A549 (cell line): Measurements from ENCODE around the gene UAP1. TPM values are rescaled to one million over a fixed set of nuclear protein-coding genes. Genes with fewer than 3 reads are reported as not detected.

Experiments used
- ATAC-seq, 2 experiments: fragments of 200-7000 bp in 1 of 2; fragments of >200 bp in 1 of 2; cut with Nextera tagmentation in 1 of 2; cut with Tn5 transposase in 1 of 2; 3 replicates each; pipeline versions ENCODE4 v1.8.0 to v1.9.1; 2018 to 2020; ENCODE audit warnings: mild to moderate bottlenecking in 1 of 2, moderate library complexity in 1 of 2
- CTCF ChIA-PET: fragments of 300-600 bp; sonication (Branson Sonifier 250); formaldehyde crosslinking; extraction: SDS; loops from one replicate; lab custom pipeline; 2021; ENCODE audit warnings: antibody characterized with exemption, inconsistent platforms; lab: Yijun Ruan, JAX
- POLR2A ChIA-PET: fragments of 350-600 bp; formaldehyde crosslinking; extraction: SDS; loops from one replicate; lab custom pipeline; 2021; ENCODE audit warnings: antibody characterized with exemption, inconsistent platforms; lab: Yijun Ruan, JAX
- DNase-seq, 2 experiments: peaks; one replicate each; pipeline versions ENCODE4 v3.0.0 to v3.0.0-alpha.2; 2011 to 2016; ENCODE audit warnings: low read depth in 1 of 2, low spot score in 1 of 2
- FAIRE-seq: peaks from 2 replicates; lab custom pipeline; 2011; peaks lifted over from hg19 to GRCh38; lab: Jason Lieb, UNC
- H3K27ac ChIP-seq, 2 experiments: fragments of >200 bp; sonication (Bioruptor Twin); formaldehyde crosslinking; 3 replicates each; pipeline ENCODE4 v1.5.1; 2016 to 2017
- H3K4me1 ChIP-seq: fragments of >200 bp; sonication (Bioruptor Twin); formaldehyde crosslinking; 3 replicates; pipeline ENCODE4 v1.6.1; 2016
- H3K4me2 ChIP-seq: fragments of >200 bp; sonication (Bioruptor Twin); formaldehyde crosslinking; 3 replicates; pipeline ENCODE4 v1.6.1; 2016
- H3K4me3 ChIP-seq: fragments of >200 bp; sonication (Bioruptor Twin); formaldehyde crosslinking; 3 replicates; pipeline ENCODE4 v1.5.1; 2016
- H3K9me3 ChIP-seq: fragments of >200 bp; sonication (Bioruptor Twin); formaldehyde crosslinking; 3 replicates; pipeline ENCODE4 v1.6.1; 2016
- CBX2 ChIP-seq: fragments of 200-600 bp; sonication (generic); IDR thresholded peaks from 2 replicates; pipeline ENCODE4 v1.6.1; 2016; ENCODE audit warnings: low read depth, mild to moderate bottlenecking, borderline replicate concordance
- CEBPB ChIP-seq, 2 experiments: fragments of >200 bp in 1 of 2; sonication (Bioruptor Twin) in 1 of 2; formaldehyde crosslinking in 1 of 2; IDR thresholded peaks; 2 replicates each; pipeline ENCODE4 v1.6.1; 2012 to 2016
- CHD2 ChIP-seq: fragments of 150-350 bp; IDR thresholded peaks from 2 replicates; pipeline ENCODE4 v1.6.1; 2014; ENCODE audit warnings: low read length; ENCODE audit not compliant: partially characterized antibody
- CHD4 ChIP-seq: fragments of 200-600 bp; sonication (generic); IDR thresholded peaks from 2 replicates; pipeline ENCODE4 v1.6.1; 2016; ENCODE audit warnings: antibody characterized with exemption, mild to moderate bottlenecking, borderline replicate concordance
- EHMT2 ChIP-seq: fragments of 200-600 bp; sonication (generic); IDR thresholded peaks from 2 replicates; pipeline ENCODE4 v1.6.1; 2016; ENCODE audit warnings: antibody characterized with exemption, low read depth, mild to moderate bottlenecking, moderate library complexity
- EP300 ChIP-seq, 2 experiments: fragments of >200 bp; sonication (Bioruptor Twin); formaldehyde crosslinking; IDR thresholded peaks; 2 replicates in 1 of 2; 3 replicates in 1 of 2; pipeline ENCODE4 v1.6.1; 2016 to 2017
- FOSB ChIP-seq: fragments of 250-450 bp; sonication (Bioruptor Pico); IDR thresholded peaks from 2 replicates; pipeline ENCODE4 v1.5.0; 2020; ENCODE audit warnings: mild to moderate bottlenecking, moderate library complexity
- FOSL2 ChIP-seq, 2 experiments: fragments of 450-650 bp in 1 of 2; fragments of >200 bp in 1 of 2; sonication (Bioruptor Twin) in 1 of 2; formaldehyde crosslinking; IDR thresholded peaks; 2 replicates each; pipeline versions ENCODE4 v1.5.0 to v1.6.1; 2016 to 2020; ENCODE audit warnings: mild to moderate bottlenecking in 1 of 2, moderate library complexity in 1 of 2
- FOXS1 ChIP-seq: fragments of 250-450 bp; sonication (Bioruptor Pico); IDR thresholded peaks from 2 replicates; pipeline ENCODE4 v1.5.0; 2020; ENCODE audit warnings: mild to moderate bottlenecking, moderate library complexity
- GATA3 ChIP-seq: IDR thresholded peaks from 2 replicates; pipeline ENCODE4 v1.6.1; 2012; ENCODE audit warnings: borderline replicate concordance
- HDAC2 ChIP-seq: fragments of 200-600 bp; sonication (generic); IDR thresholded peaks from 2 replicates; pipeline ENCODE4 v1.6.1; 2016
- HOXB13 ChIP-seq: fragments of 250-450 bp; sonication (Bioruptor Pico); IDR thresholded peaks from 2 replicates; pipeline ENCODE4 v1.5.0; 2020; ENCODE audit warnings: low read depth, mild to moderate bottlenecking, moderate library complexity
- HOXB5 ChIP-seq: fragments of 250-450 bp; sonication (Bioruptor Pico); IDR thresholded peaks from 2 replicates; pipeline ENCODE4 v1.5.0; 2020; ENCODE audit warnings: mild to moderate bottlenecking, moderate library complexity
- KDM1A ChIP-seq: fragments of 200-600 bp; sonication (generic); IDR thresholded peaks from 2 replicates; pipeline ENCODE4 v1.6.1; 2016; ENCODE audit warnings: low read depth, mild to moderate bottlenecking
- KDM5A ChIP-seq: fragments of 200-600 bp; sonication (generic); IDR thresholded peaks from 2 replicates; pipeline ENCODE4 v1.6.1; 2016; ENCODE audit warnings: antibody characterized with exemption, mild to moderate bottlenecking
- MAZ ChIP-seq: fragments of 150-350 bp; IDR thresholded peaks from 2 replicates; pipeline ENCODE4 v1.6.1; 2014; ENCODE audit warnings: antibody characterized with exemption, low read depth, low read length, borderline replicate concordance
- MYC ChIP-seq: IDR thresholded peaks from 2 replicates; pipeline ENCODE4 v1.6.1; 2012; ENCODE audit warnings: mild to moderate bottlenecking, inconsistent platforms, low read length, improper control_type of control experiment, borderline replicate concordance
- PHF8 ChIP-seq: fragments of 200-600 bp; sonication (generic); IDR thresholded peaks from 2 replicates; pipeline ENCODE4 v1.6.1; 2016; ENCODE audit warnings: low read depth, mild to moderate bottlenecking, antibody characterized with exemption, moderate library complexity, borderline replicate concordance
- POLR2A ChIP-seq: IDR thresholded peaks from 2 replicates; pipeline ENCODE4 v1.6.1; 2012; ENCODE audit warnings: mild to moderate bottlenecking, low read length
- POLR2AphosphoS2 ChIP-seq: conservative IDR thresholded peaks from 2 replicates; pipeline ENCODE4 v1.6.1; 2012; ENCODE audit warnings: low read length, improper control_type of control experiment, inconsistent platforms
- RCOR1 ChIP-seq: fragments of 150-350 bp; IDR thresholded peaks from 2 replicates; pipeline ENCODE4 v1.6.1; 2014; ENCODE audit warnings: antibody characterized with exemption, low read length, low read depth
- SMC3 ChIP-seq: fragments of >200 bp; sonication (Bioruptor Twin); formaldehyde crosslinking; IDR thresholded peaks from 3 replicates; pipeline ENCODE4 v1.6.1; 2018; ENCODE audit warnings: inconsistent platforms
- SREBF2 ChIP-seq: fragments of 450-650 bp; IDR thresholded peaks from 2 replicates; pipeline ENCODE4 v1.6.1; 2014; ENCODE audit warnings: mild to moderate bottlenecking, moderate library complexity
- TFCP2L1 ChIP-seq: fragments of 250-450 bp; sonication (Bioruptor Pico); IDR thresholded peaks from 2 replicates; pipeline ENCODE4 v1.5.0; 2021; ENCODE audit warnings: mild to moderate bottlenecking
- TP53 ChIP-seq: fragments of 250-450 bp; sonication (Bioruptor Pico); IDR thresholded peaks from 2 replicates; pipeline ENCODE4 v1.5.0; 2021; ENCODE audit warnings: mild to moderate bottlenecking, moderate library complexity
- ZNF302 ChIP-seq: fragments of 250-450 bp; sonication (Bioruptor Pico); IDR thresholded peaks from 2 replicates; pipeline ENCODE4 v1.9.0; 2021; ENCODE audit warnings: inconsistent platforms, mild to moderate bottlenecking, moderate library complexity
- ZSCAN20 ChIP-seq: fragments of 250-450 bp; sonication (Bioruptor Pico); IDR thresholded peaks from 2 replicates; pipeline ENCODE4 v1.8.0; 2022; ENCODE audit warnings: mild to moderate bottlenecking, moderate library complexity
- WGBS: methylation state at CpG from one replicate; pipeline ENCODE4 v1.1.6; 2017; ENCODE audit errors: missing lambda C conversion rate; 5-methylcytosine and 5-hydroxymethylcytosine counted together
- polyA plus RNA-seq, 4 experiments: library from polyadenylated mRNA; depleted of rRNA in 3 of 4; stranded (reverse); fragments of >200 nt; fragmentation: RNase III in 1 of 4; extraction: RNeasy Plus Mini Kit Qiagen cat#74134 plus additional on column Dnase treatment in 1 of 4; gene quantifications; 2 replicates in 3 of 4; 3 replicates in 1 of 4; pipeline ENCODE4 v1.2.3, GENCODE V29; 2011 to 2017
- TF ChIP-seq, protein P1 (sequence below): fragments of 250-450 bp; sonication (Bioruptor Pico); IDR thresholded peaks from 2 replicates; pipeline ENCODE4 v1.5.0; 2020; ENCODE audit warnings: low read depth, mild to moderate bottlenecking, moderate library complexity
- TF ChIP-seq, protein P2 (sequence below): fragments of >200 bp; sonication (Bioruptor Twin); formaldehyde crosslinking; IDR thresholded peaks from 2 replicates; pipeline ENCODE4 v1.6.1; 2016
- TF ChIP-seq, protein P3 (sequence below): fragments of 150-350 bp; IDR thresholded peaks from 2 replicates; pipeline ENCODE4 v1.6.1; 2014; ENCODE audit warnings: low read depth, mild to moderate bottlenecking, low read length

UAP1 gene
- polyA plus RNA-seq, 2 of the 4 experiments (the other 2 are of a cell fraction), result 19.8 to 25.3 TPM

DNA sequence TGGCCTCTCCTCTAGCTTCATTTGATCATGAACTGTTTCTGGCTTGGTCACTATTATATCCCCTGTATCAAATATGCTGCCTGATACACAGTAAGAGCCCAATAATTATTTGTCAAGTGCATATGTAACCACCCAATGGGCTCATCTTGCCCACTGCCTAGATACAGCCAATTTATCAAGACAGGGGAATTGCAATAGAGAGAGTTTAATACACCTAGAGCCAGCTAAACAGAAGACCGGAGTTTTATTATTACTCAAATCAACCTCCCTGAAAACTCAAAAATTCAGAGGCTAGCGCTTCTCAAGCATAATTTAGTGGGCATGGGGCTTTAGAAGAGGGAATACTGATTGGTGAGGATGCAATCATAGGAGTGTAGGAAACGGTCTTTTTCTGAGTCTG lies 18.3 kb upstream of the UAP1 start:
- no peak overlapping the region for H3K27ac ChIP-seq
- WGBS, result 92% methylated on average over 3 of the region's 3 CpGs
- CTCF ChIA-PET, result no interaction called here

DNA sequence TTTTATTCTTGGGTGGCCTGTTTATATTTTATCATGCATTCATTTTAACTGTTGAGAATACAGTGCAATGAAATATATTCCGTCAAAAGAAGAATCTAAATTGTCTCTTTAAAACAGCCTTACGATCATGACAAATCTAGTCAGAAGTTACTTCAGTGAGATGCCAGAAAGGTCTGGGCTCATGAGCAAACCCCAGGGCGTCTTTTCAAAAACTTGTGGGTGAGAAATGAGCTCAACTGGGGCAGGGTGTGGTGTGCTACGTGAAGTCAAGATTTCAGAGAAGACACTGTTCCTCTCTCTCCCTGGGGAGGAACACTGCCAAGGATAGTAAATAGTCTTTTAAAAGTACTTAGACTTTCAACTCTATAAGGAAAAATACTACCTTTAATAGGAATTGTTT lies 13.4 kb upstream of the UAP1 start:
- 83% methylated on average over 4 of the region's 4 CpGs for WGBS
- no peaks in the 10 kb centered on the region for H3K4me1 ChIP-seq
- POLR2A ChIA-PET, result no interaction called here
- DNase-seq (no peak), ATAC-seq (no peak), FAIRE-seq (no peak)
- H3K4me2 ChIP-seq, result no peak overlapping the region
- TF ChIP-seq EHMT2 (no peak), RCOR1 (no peak), EP300 (IDR thresholded peaks at IDR 0.05) (no peak), KDM1A (no peak), HOXB13 (no peak), SREBF2 (no peak), HDAC2 (no peak), KDM5A (no peak), CEBPB (IDR thresholded peaks at IDR 0.05) (no peak), MYC (no peak), FOXS1 (CRISPR knock-in tag) (no peak), TFCP2L1 (CRISPR knock-in tag) (no peak), PHF8 (no peak), SMC3 (no peak), POLR2A (no peak)
- TF ChIP-seq, protein P1, sequence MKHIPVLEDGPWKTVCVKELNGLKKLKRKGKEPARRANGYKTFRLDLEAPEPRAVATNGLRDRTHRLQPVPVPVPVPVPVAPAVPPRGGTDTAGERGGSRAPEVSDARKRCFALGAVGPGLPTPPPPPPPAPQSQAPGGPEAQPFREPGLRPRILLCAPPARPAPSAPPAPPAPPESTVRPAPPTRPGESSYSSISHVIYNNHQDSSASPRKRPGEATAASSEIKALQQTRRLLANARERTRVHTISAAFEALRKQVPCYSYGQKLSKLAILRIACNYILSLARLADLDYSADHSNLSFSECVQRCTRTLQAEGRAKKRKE, result no peak
- TF ChIP-seq, all 56 proteins: peak for 0
- Histone ChIP-seq H3K27ac (no peak overlapping the region), H3K9me3 (peaks cover 4% of the 10 kb centered on the region; the same call in 1 of the 3 replicates), H3K4me3 (no peak overlapping the region)
- CTCF ChIA-PET, result no interaction called here

More for the DNA sequence above, 18.3 kb upstream of the UAP1 start:
- ATAC-seq (no peak), DNase-seq (no peak), FAIRE-seq (no peak)
- no peak for TF ChIP-seq POLR2A
- no peak for TF ChIP-seq RCOR1
- TF ChIP-seq MAZ, result no peak
- no peak for TF ChIP-seq ZNF302 (CRISPR knock-in tag)
- no peak overlapping the region for H3K4me3 ChIP-seq
- peaks cover 10% of the 10 kb centered on the region for H3K4me1 ChIP-seq
- POLR2A ChIA-PET, result no interaction called here
- H3K9me3 ChIP-seq, result peaks cover 7% of the 10 kb centered on the region; the same call in 1 of the 3 replicates
- no peak overlapping the region for H3K4me2 ChIP-seq

DNA sequence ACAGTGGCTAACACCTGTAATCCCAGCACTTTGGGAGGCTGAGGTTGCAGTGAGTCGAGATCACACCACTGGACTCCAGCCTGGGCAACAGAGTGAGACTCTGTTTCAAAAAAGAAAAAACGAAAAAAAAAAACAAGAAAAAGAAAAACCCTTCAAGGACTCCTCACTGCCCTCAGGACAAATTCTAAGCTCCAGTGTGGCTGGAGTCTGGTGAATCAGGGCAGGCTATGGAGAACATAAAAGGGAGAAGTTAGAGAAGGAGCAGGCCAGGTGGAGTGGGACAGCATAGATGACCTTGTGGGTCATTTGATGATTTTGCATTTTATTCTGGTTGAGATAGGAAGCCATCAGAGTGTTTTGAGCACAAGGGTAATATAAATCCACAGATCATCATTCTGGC lies 12.5 kb upstream of the UAP1 start:
- TF ChIP-seq FOSB (CRISPR knock-in tag) (no peak), GATA3 (no peak), MAZ (no peak), KDM1A (no peak), SMC3 (no peak), FOSL2 (IDR thresholded peaks at IDR 0.05) (no peak), FOSL2 (CRISPR knock-in tag; IDR thresholded peaks at IDR 0.05) (no peak), ZSCAN20 (no peak), EHMT2 (no peak), POLR2AphosphoS2 (no peak), CBX2 (no peak), EP300 (IDR thresholded peaks at IDR 0.05) (no peak), TP53 (no peak), MYC (no peak), CHD4 (no peak), HOXB5 (no peak), CEBPB (IDR thresholded peaks at IDR 0.05) (no peak), CHD2 (no peak), HOXB13 (no peak)
- TF ChIP-seq, protein P2, sequence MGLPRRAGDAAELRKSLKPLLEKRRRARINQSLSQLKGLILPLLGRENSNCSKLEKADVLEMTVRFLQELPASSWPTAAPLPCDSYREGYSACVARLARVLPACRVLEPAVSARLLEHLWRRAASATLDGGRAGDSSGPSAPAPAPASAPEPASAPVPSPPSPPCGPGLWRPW, result no peak
- TF ChIP-seq, protein P3, sequence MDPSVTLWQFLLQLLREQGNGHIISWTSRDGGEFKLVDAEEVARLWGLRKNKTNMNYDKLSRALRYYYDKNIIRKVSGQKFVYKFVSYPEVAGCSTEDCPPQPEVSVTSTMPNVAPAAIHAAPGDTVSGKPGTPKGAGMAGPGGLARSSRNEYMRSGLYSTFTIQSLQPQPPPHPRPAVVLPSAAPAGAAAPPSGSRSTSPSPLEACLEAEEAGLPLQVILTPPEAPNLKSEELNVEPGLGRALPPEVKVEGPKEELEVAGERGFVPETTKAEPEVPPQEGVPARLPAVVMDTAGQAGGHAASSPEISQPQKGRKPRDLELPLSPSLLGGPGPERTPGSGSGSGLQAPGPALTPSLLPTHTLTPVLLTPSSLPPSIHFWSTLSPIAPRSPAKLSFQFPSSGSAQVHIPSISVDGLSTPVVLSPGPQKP, result no peak
- CTCF ChIA-PET, result interaction anchor here (0.7 kb wide), 1 partner anchor 19 kb away, joined by 3 read pairs; no protein-coding TSS in a partner anchor
- POLR2A ChIA-PET, result no interaction called here
- no peak overlapping the region for H3K4me3 ChIP-seq
- no peak overlapping the region for H3K4me2 ChIP-seq
- FAIRE-seq (no peak), ATAC-seq (no peak), DNase-seq (no peak)
- H3K4me1 ChIP-seq, result no peaks in the 10 kb centered on the region
- WGBS, result 63% methylated on average over 2 of the region's 2 CpGs
- H3K9me3 ChIP-seq, result no peaks in the 10 kb centered on the region
- no peak overlapping the region for H3K27ac ChIP-seq
